Central memory CD8-positive, alpha-beta T cell (primary cell): ENCODE results near the gene NVL.
"Not testable (repeated sequence)": the region's sequence is repeated elsewhere in the genome, so short reads cannot be mapped to it uniquely, and the experiment has no call there.

Source experiments
- ATAC-seq: fragments of 150-1000 bp; cut with Tn5 transposase; replicated peaks from 2 replicates; pipeline ENCODE4 v1.10.0; 2022; ENCODE audit warnings: mild to moderate bottlenecking, moderate FRiP score, moderate number of reproducible peaks; ENCODE audit not compliant: poor library complexity, severe bottlenecking; ENCODE audit errors: extremely low read depth
- DNase-seq, 2 donors: peaks; one replicate each; pipeline ENCODE4 v3.0.0; 2021; ENCODE audit warnings: low spot score in 2 of 2
- H3K27ac Mint-ChIP-seq: one replicate; pipeline ENCODE4 v1.8.0; 2022; ENCODE audit warnings: low read depth, mild to moderate bottlenecking, moderate library complexity, mixed read lengths
- H3K27me3 Mint-ChIP-seq: one replicate; pipeline ENCODE4 v1.8.0; 2022; ENCODE audit warnings: mixed read lengths
- H3K36me3 Mint-ChIP-seq: one replicate; pipeline ENCODE4 v1.8.0; 2022; ENCODE audit warnings: mild to moderate bottlenecking, moderate library complexity, mixed read lengths; ENCODE audit not compliant: insufficient read depth
- H3K4me1 Mint-ChIP-seq: one replicate; pipeline ENCODE4 v1.8.0; 2022; ENCODE audit warnings: mixed read lengths
- H3K4me3 Mint-ChIP-seq: one replicate; pipeline ENCODE4 v1.8.0; 2022; ENCODE audit warnings: mild to moderate bottlenecking, moderate library complexity, mixed read lengths
- H3K9me3 Mint-ChIP-seq: one replicate; pipeline ENCODE4 v1.8.0; 2022; ENCODE audit warnings: mixed read lengths

NVL gene

GRCh38 chr1:224352436-224353085, 22.6 kb upstream of the NVL start:
- not testable (repeated sequence) for DNase-seq, H3K9me3 Mint-ChIP-seq, H3K36me3 Mint-ChIP-seq, H3K4me3 Mint-ChIP-seq, ATAC-seq, H3K27ac Mint-ChIP-seq, H3K27me3 Mint-ChIP-seq
- peaks cover 15% of the 10 kb centered on the region for H3K4me1 Mint-ChIP-seq

- H3K4me3 Mint-ChIP-seq, DNase-seq, H3K36me3 Mint-ChIP-seq, ATAC-seq, H3K9me3 Mint-ChIP-seq, H3K27ac Mint-ChIP-seq, H3K4me1 Mint-ChIP-seq: not testable (repeated sequence)
- H3K27me3 Mint-ChIP-seq: peaks cover 13% of the 10 kb centered on the region
These were observed 19.7 kb upstream of the NVL start for GRCh38 chr1:224349716-224350115.

- no peaks in the 10 kb centered on the region for H3K4me1 Mint-ChIP-seq
- no peaks in the 10 kb centered on the region for H3K36me3 Mint-ChIP-seq
- no peak overlapping the region for H3K27ac Mint-ChIP-seq
- DNase-seq (no peak), ATAC-seq (no peak)
- H3K9me3 Mint-ChIP-seq: peaks cover 7% of the 10 kb centered on the region
- H3K27me3 Mint-ChIP-seq: peaks cover 13% of the 10 kb centered on the region
- no peak overlapping the region for H3K4me3 Mint-ChIP-seq
These were observed 18.2 kb upstream of the NVL start for GRCh38 chr1:224348137-224348536.

- H3K4me1 Mint-ChIP-seq: no peaks in the 10 kb centered on the region
- no peak overlapping the region for H3K27ac Mint-ChIP-seq
- H3K4me3 Mint-ChIP-seq: no peak overlapping the region
- ATAC-seq: no peak
- no peak for DNase-seq
- H3K27me3 Mint-ChIP-seq: peaks cover 13% of the 10 kb centered on the region
- H3K9me3 Mint-ChIP-seq: peaks cover 7% of the 10 kb centered on the region
- H3K36me3 Mint-ChIP-seq: no peaks in the 10 kb centered on the region
These were observed 13.7 kb upstream of the NVL start for GRCh38 chr1:224343679-224344078.

GRCh38 chr1:224340453-224341384, 10.7 kb upstream of the NVL start:
- not testable (repeated sequence) for H3K4me1 Mint-ChIP-seq, H3K9me3 Mint-ChIP-seq, H3K27me3 Mint-ChIP-seq, H3K27ac Mint-ChIP-seq, DNase-seq, H3K36me3 Mint-ChIP-seq
- H3K4me3 Mint-ChIP-seq: peak overlapping the region; percentile 67
- peak; percentile 60 for ATAC-seq

- H3K4me1 Mint-ChIP-seq: no peaks in the 10 kb centered on the region
- ATAC-seq (no peak), DNase-seq (no peak)
- no peak overlapping the region for H3K4me3 Mint-ChIP-seq
- H3K27ac Mint-ChIP-seq: no peak overlapping the region
- H3K36me3 Mint-ChIP-seq: no peaks in the 10 kb centered on the region
- peaks cover 7% of the 10 kb centered on the region for H3K9me3 Mint-ChIP-seq
- no peaks in the 10 kb centered on the region for H3K27me3 Mint-ChIP-seq
These were observed 9.6 kb upstream of the NVL start for GRCh38 chr1:224339442-224340033.

- no peak for DNase-seq
- H3K27me3 Mint-ChIP-seq: no peaks in the 10 kb centered on the region
- H3K27ac Mint-ChIP-seq: no peak overlapping the region
- ATAC-seq: no peak
- H3K4me1 Mint-ChIP-seq: peaks cover 5% of the 10 kb centered on the region
- H3K4me3 Mint-ChIP-seq: no peak overlapping the region
- H3K9me3 Mint-ChIP-seq: peaks cover under 1% of the 10 kb centered on the region
- H3K36me3 Mint-ChIP-seq: no peaks in the 10 kb centered on the region
These were observed 8.3 kb upstream of the NVL start for GRCh38 chr1:224338150-224338838.

- no peak overlapping the region for H3K27ac Mint-ChIP-seq
- H3K9me3 Mint-ChIP-seq: no peaks in the 10 kb centered on the region
- ATAC-seq: no peak
- H3K4me1 Mint-ChIP-seq: peaks cover 29% of the 10 kb centered on the region
- H3K36me3 Mint-ChIP-seq: peaks cover 12% of the 10 kb centered on the region
- H3K4me3 Mint-ChIP-seq: no peak overlapping the region
- no peak for DNase-seq
- H3K27me3 Mint-ChIP-seq: no peaks in the 10 kb centered on the region
These were observed 4.2 kb upstream of the NVL start for GRCh38 chr1:224333939-224334786.

- H3K27ac Mint-ChIP-seq: peak overlapping the region; percentile 59
- H3K4me3 Mint-ChIP-seq: no peak overlapping the region
- no peak for DNase-seq
These were observed 3.4 kb upstream of the NVL start for GRCh38 chr1:224333309-224333926.

GRCh38 chr1:224331824-224332223, 1.9 kb upstream of the NVL start:
- H3K36me3 Mint-ChIP-seq: peaks cover 12% of the 10 kb centered on the region
- DNase-seq (no peak), ATAC-seq (no peak)
- no peaks in the 10 kb centered on the region for H3K9me3 Mint-ChIP-seq
- no peak overlapping the region for H3K4me3 Mint-ChIP-seq
- peaks cover 45% of the 10 kb centered on the region for H3K4me1 Mint-ChIP-seq
- peak overlapping the region; percentile 99 for H3K27ac Mint-ChIP-seq
- H3K27me3 Mint-ChIP-seq: no peaks in the 10 kb centered on the region

More at GRCh38 chr1:224333309-224333926, 3.4 kb upstream of the NVL start:
- ATAC-seq: no peak
- Mint-ChIP-seq H3K27me3 (no peaks in the 10 kb centered on the region), H3K9me3 (no peaks in the 10 kb centered on the region), H3K36me3 (peaks cover 12% of the 10 kb centered on the region), H3K4me1 (peaks cover 34% of the 10 kb centered on the region)

GRCh38 chr1:224331326-224331725, 1.4 kb upstream of the NVL start:
- H3K27ac Mint-ChIP-seq: peak overlapping the region; percentile 99
- no peak for DNase-seq
- peaks cover 45% of the 10 kb centered on the region for H3K4me1 Mint-ChIP-seq
- no peaks in the 10 kb centered on the region for H3K9me3 Mint-ChIP-seq
- no peak for ATAC-seq
- H3K27me3 Mint-ChIP-seq: no peaks in the 10 kb centered on the region
- no peak overlapping the region for H3K4me3 Mint-ChIP-seq
- peaks cover 12% of the 10 kb centered on the region for H3K36me3 Mint-ChIP-seq
